Smooth muscle cell (in vitro differentiated cells): ENCODE results near the gene FCN3. TPM values are rescaled to one million over a fixed set of nuclear protein-coding genes. Genes with fewer than 3 reads are reported as not detected.
"Not testable (repeated sequence)": the region's sequence is repeated elsewhere in the genome, so short reads cannot be mapped to it uniquely, and the experiment has no call there.

Experiments
- DNase-seq: peaks from one replicate; lab custom pipeline; 2025; ENCODE audit not compliant: unreplicated experiment; lab: John Stamatoyannopoulos, UW
- H2AFZ ChIP-seq: fragments of 200-600 bp; sonication (generic); 2 replicates; pipeline ENCODE4 v1.6.0; 2016; ENCODE audit warnings: antibody characterized with exemption, low read depth, mild to moderate bottlenecking
- H3F3A ChIP-seq: fragments of 200-600 bp; sonication (generic); 2 replicates; pipeline ENCODE4 v1.6.0; 2017; ENCODE audit warnings: antibody characterized with exemption, low read depth
- H3K27ac ChIP-seq: fragments of 200-600 bp; sonication (generic); 2 replicates; pipeline ENCODE4 v1.5.1; 2016; ENCODE audit warnings: low read depth, mild to moderate bottlenecking
- H3K27me3 ChIP-seq: fragments of 200-600 bp; sonication (generic); 2 replicates; pipeline ENCODE4 v1.6.1; 2016; ENCODE audit warnings: low read depth, mild to moderate bottlenecking
- H3K36me3 ChIP-seq: fragments of 200-600 bp; sonication (generic); 2 replicates; pipeline ENCODE4 v1.5.1; 2016; ENCODE audit warnings: low read depth
- H3K4me1 ChIP-seq: fragments of 200-600 bp; sonication (generic); 2 replicates; pipeline ENCODE4 v1.5.1; 2016; ENCODE audit warnings: low read depth
- H3K4me2 ChIP-seq: fragments of 200-600 bp; sonication (generic); 2 replicates; pipeline ENCODE4 v1.6.0; 2016; ENCODE audit warnings: mild to moderate bottlenecking
- H3K4me3 ChIP-seq: fragments of 200-600 bp; sonication (generic); 2 replicates; pipeline ENCODE4 v1.5.1; 2016; ENCODE audit warnings: mild to moderate bottlenecking
- H3K79me2 ChIP-seq: fragments of 200-600 bp; sonication (generic); 2 replicates; pipeline ENCODE4 v1.6.0; 2016; ENCODE audit warnings: low read depth, mild to moderate bottlenecking
- H3K9ac ChIP-seq: fragments of 200-600 bp; sonication (generic); 2 replicates; pipeline ENCODE4 v1.6.0; 2016; ENCODE audit warnings: low read depth
- H3K9me3 ChIP-seq: fragments of 200-600 bp; sonication (generic); replicated peaks from 2 replicates; pipeline ENCODE4 v1.5.1; 2016; ENCODE audit warnings: low read depth
- H4K20me1 ChIP-seq: fragments of 200-600 bp; sonication (generic); 2 replicates; pipeline ENCODE4 v1.6.0; 2016; ENCODE audit warnings: low read depth
- CTCF ChIP-seq: fragments of 200-600 bp; sonication (generic); IDR thresholded peaks from 2 replicates; pipeline ENCODE4 v1.5.1; 2017; ENCODE audit warnings: borderline replicate concordance, mild to moderate bottlenecking, antibody characterized with exemption; ENCODE audit not compliant: insufficient read depth, poor library complexity, severe bottlenecking
- WGBS: methylation state at CpG from one replicate; pipeline ENCODE4 v1.1.7; 2016; ENCODE audit warnings: low lambda C conversion rate; 5-methylcytosine and 5-hydroxymethylcytosine counted together
- polyA plus RNA-seq: library from polyadenylated mRNA; unstranded; fragments of >200 nt; fragmentation: Nextera tagmentation; extraction: Ambion mirVana; gene quantifications from 2 replicates; pipeline ENCODE4 v1.2.1, GENCODE V29; 2016
- total RNA-seq: library from RNA; depleted of rRNA; stranded (reverse); fragments of >200 nt; gene quantifications from 2 replicates; pipeline ENCODE4 v1.2.3, GENCODE V29; 2014

FCN3 gene
- total and polyA plus RNA-seq, 2 experiments from 2014 or later, result not detected

- 1% methylated on average over 58 of the region's 69 CpGs for WGBS
These were observed 17.6 kb upstream of the FCN3 start, which contains the start of gene GPR3 for GRCh38 chr1:27392096-27392777. GPR3 (plus strand) TSS chr1:27392622; CDS start chr1:27393799, 1,177 bp downstream.

GRCh38 chr1:27391511-27392095 lies 17.0 kb upstream of the FCN3 start:
- H3K9ac ChIP-seq, result peak overlapping the region; percentile 43
- no peaks in the 10 kb centered on the region for H3K36me3 ChIP-seq
- H3K27ac ChIP-seq, result no peak overlapping the region
- H3K27me3 ChIP-seq, result no peaks in the 10 kb centered on the region
- no peaks in the 10 kb centered on the region for H3K79me2 ChIP-seq
- peaks cover 4% of the 10 kb centered on the region for H3K4me1 ChIP-seq
- WGBS, result 27% methylated on average over 11 of the region's 13 CpGs
- no peak overlapping the region for H2AFZ ChIP-seq
- H3F3A ChIP-seq, result peaks cover 5% of the 10 kb centered on the region
- DNase-seq, result no peak
- H3K4me2 ChIP-seq, result peak overlapping the region; percentile 97
- H3K4me3 ChIP-seq, result peak overlapping the region; percentile 76
- H3K9me3 ChIP-seq, result no peaks in the 10 kb centered on the region
- no peak for TF ChIP-seq CTCF
- H4K20me1 ChIP-seq, result no peaks in the 10 kb centered on the region

More at GRCh38 chr1:27392096-27392777, 17.6 kb upstream of the FCN3 start, which contains the start of gene GPR3:
- H3F3A ChIP-seq, result peaks cover 5% of the 10 kb centered on the region
- H3K9me3 ChIP-seq, result no peaks in the 10 kb centered on the region
- TF ChIP-seq CTCF, result peak; percentile 48
- H3K4me3 ChIP-seq, result peak within 1 kb of the TSS; percentile 76
- H3K36me3 ChIP-seq, result no peaks in the 10 kb centered on the region
- H3K4me2 ChIP-seq, result peak within 1 kb of the TSS; percentile 97
- H3K27me3 ChIP-seq, result no peaks in the 10 kb centered on the region
- H3K79me2 ChIP-seq, result no peaks in the 10 kb centered on the region
- H4K20me1 ChIP-seq, result no peaks in the 10 kb centered on the region
- H3K9ac ChIP-seq, result peak within 1 kb of the TSS; percentile 94
- H3K4me1 ChIP-seq, result peaks cover 4% of the 10 kb centered on the region
- peak; percentile 88 for DNase-seq
- no peak within 1 kb of the TSS for H3K27ac ChIP-seq
- H2AFZ ChIP-seq, result peak within 1 kb of the TSS; percentile 47

- TF ChIP-seq CTCF, result peak; percentile 92
- no peaks in the 10 kb centered on the region for H3K79me2 ChIP-seq
- no peak overlapping the region for H3K4me2 ChIP-seq
- H4K20me1 ChIP-seq, result no peaks in the 10 kb centered on the region
- no peaks in the 10 kb centered on the region for H3K36me3 ChIP-seq
- H3K9me3 ChIP-seq, result no peaks in the 10 kb centered on the region
- H3K4me3 ChIP-seq, result no peak overlapping the region
- H2AFZ ChIP-seq, result no peak overlapping the region
- no peaks in the 10 kb centered on the region for H3K27me3 ChIP-seq
- H3K4me1 ChIP-seq, result peaks cover 4% of the 10 kb centered on the region
- 41% methylated on average over 5 of the region's 5 CpGs for WGBS
- no peak for DNase-seq
- H3K27ac ChIP-seq, result no peak overlapping the region
- H3F3A ChIP-seq, result no peaks in the 10 kb centered on the region
- no peak overlapping the region for H3K9ac ChIP-seq
These were observed 13.8 kb upstream of the FCN3 start for GRCh38 chr1:27388337-27389005.

GRCh38 chr1:27384797-27385196 lies 10.2 kb upstream of the FCN3 start:
- H3K9ac ChIP-seq, DNase-seq, H3K27me3 ChIP-seq, H3K4me2 ChIP-seq, H3K27ac ChIP-seq, H3K4me3 ChIP-seq, H3K9me3 ChIP-seq, H3F3A ChIP-seq, H2AFZ ChIP-seq, H3K36me3 ChIP-seq, H3K79me2 ChIP-seq, H4K20me1 ChIP-seq, H3K4me1 ChIP-seq: not testable (repeated sequence)
- WGBS, result 89% methylated on average over 3 of the region's 3 CpGs
